ENCODE measurements around the gene ALDH1L2. TPM values are rescaled to one million over a fixed set of nuclear protein-coding genes. Genes with fewer than 3 reads are reported as not detected.
"Not testable (repeated sequence)": the region's sequence is repeated elsewhere in the genome, so short reads cannot be mapped to it uniquely, and the experiment has no call there.

ALDH1L2 gene
- total RNA-seq, 2 donors from 2014 or later = 1.2 to 3.1 TPM

- intact Hi-C loops (cut with DNase I, micrococcal nuclease) = no loop called here
- ATAC-seq = peak; percentile 92
- DNase-seq = peak; percentile 65 to 70
These were observed 85.6 kb downstream of the ALDH1L2 start for GRCh38 chr12:104998423-104999346.

- intact Hi-C loops (cut with DNase I, micrococcal nuclease) = no loop called here
- DNase-seq = no peak
- ATAC-seq = no peak
These were observed 86.7 kb downstream of the ALDH1L2 start for GRCh38 chr12:104997541-104997940.

- DNase-seq (no peak), ATAC-seq (no peak)
- intact Hi-C loops (cut with DNase I, micrococcal nuclease) = no loop called here
These were observed 89.9 kb downstream of the ALDH1L2 start for GRCh38 chr12:104994336-104994735.

GRCh38 chr12:104991565-104992128, 92.6 kb downstream of the ALDH1L2 start:
- DNase-seq (no peak), ATAC-seq (no peak)
- intact Hi-C loops (cut with DNase I, micrococcal nuclease) = no loop called here

- ATAC-seq = no peak
These were observed 93.3 kb downstream of the ALDH1L2 start for GRCh38 chr12:104990950-104991349.

GRCh38 chr12:104986022-104986941, 98.0 kb downstream of the ALDH1L2 start, which contains the start of gene NOPCHAP1:
Gene NOPCHAP1 (plus strand): TSS chr12:104986316. CDS start chr12:104986353, 37 bp downstream.
- ATAC-seq = peak; percentile 99
- intact Hi-C loops (cut with DNase I, micrococcal nuclease) = no loop called here
- DNase-seq = peak; percentile 94 to 95

More at GRCh38 chr12:104990950-104991349, 93.3 kb downstream of the ALDH1L2 start:
- intact Hi-C loops (cut with DNase I, micrococcal nuclease) = no loop called here
- DNase-seq = no peak

- intact Hi-C loops (cut with DNase I, micrococcal nuclease) = no loop called here
- DNase-seq = no peak
- no peak for ATAC-seq
These were observed 99.1 kb downstream of the ALDH1L2 start for GRCh38 chr12:104985206-104985605.

- ATAC-seq; DNase-seq; intact Hi-C loops (cut with DNase I, micrococcal nuclease): not testable (repeated sequence)
These were observed 106.6 kb downstream of the ALDH1L2 start for GRCh38 chr12:104977688-104978087.

GRCh38 chr12:104976703-104977102, 107.6 kb downstream of the ALDH1L2 start:
- DNase-seq (no peak), ATAC-seq (no peak)
- intact Hi-C loops (cut with DNase I, micrococcal nuclease) = no loop called here

- DNase-seq (no peak), ATAC-seq (no peak)
- intact Hi-C loops (cut with DNase I, micrococcal nuclease) = no loop called here
These were observed 108.5 kb downstream of the ALDH1L2 start for GRCh38 chr12:104975587-104976343.

- ATAC-seq (no peak), DNase-seq (no peak)
- intact Hi-C loops (cut with DNase I, micrococcal nuclease) = no loop called here
These were observed 109.5 kb downstream of the ALDH1L2 start for GRCh38 chr12:104974626-104975290.

- ATAC-seq = no peak
- intact Hi-C loops (cut with DNase I, micrococcal nuclease) = no loop called here
- no peak for DNase-seq
These were observed 111.0 kb downstream of the ALDH1L2 start for GRCh38 chr12:104973250-104973649.

GRCh38 chr12:104971306-104971705, 113.0 kb downstream of the ALDH1L2 start:
- intact Hi-C loops (cut with DNase I, micrococcal nuclease) = no loop called here
- ATAC-seq = no peak
- DNase-seq = no peak

Other genes with a start within 250 kb of the ALDH1L2 start
- gene SLC41A2, start 126.2 kb downstream of the ALDH1L2 start, total RNA-seq = 10 to 100 TPM; 91.5 to 99.9 TPM
- 10 to 100 TPM; 14.8 to 15.0 TPM for gene NOPCHAP1, start 98.1 kb downstream of the ALDH1L2 start, total RNA-seq
- gene WASHC4, start 23.3 kb upstream of the ALDH1L2 start, total RNA-seq = 10 to 100 TPM; 34.4 to 36.5 TPM
- 100 to 1,000 TPM; 136 to 179 TPM for gene APPL2, start 151.7 kb upstream of the ALDH1L2 start, total RNA-seq
- gene C12orf75, start 246.2 kb upstream of the ALDH1L2 start, total RNA-seq = 100 to 1,000 TPM; 115 to 119 TPM

Measured in left colon (tissue), 2 donors.